Measurements from ENCODE around the gene TNFRSF6B. TPM values are rescaled to one million over a fixed set of nuclear protein-coding genes. Genes with fewer than 3 reads are reported as not detected.

The TNFRSF6B gene
- total and polyA plus RNA-seq, 2 donors (not counting 3 experiments of a cell fraction or from before 2014, with no cell fraction given), result 0.69 to 11.3 TPM

DNA sequence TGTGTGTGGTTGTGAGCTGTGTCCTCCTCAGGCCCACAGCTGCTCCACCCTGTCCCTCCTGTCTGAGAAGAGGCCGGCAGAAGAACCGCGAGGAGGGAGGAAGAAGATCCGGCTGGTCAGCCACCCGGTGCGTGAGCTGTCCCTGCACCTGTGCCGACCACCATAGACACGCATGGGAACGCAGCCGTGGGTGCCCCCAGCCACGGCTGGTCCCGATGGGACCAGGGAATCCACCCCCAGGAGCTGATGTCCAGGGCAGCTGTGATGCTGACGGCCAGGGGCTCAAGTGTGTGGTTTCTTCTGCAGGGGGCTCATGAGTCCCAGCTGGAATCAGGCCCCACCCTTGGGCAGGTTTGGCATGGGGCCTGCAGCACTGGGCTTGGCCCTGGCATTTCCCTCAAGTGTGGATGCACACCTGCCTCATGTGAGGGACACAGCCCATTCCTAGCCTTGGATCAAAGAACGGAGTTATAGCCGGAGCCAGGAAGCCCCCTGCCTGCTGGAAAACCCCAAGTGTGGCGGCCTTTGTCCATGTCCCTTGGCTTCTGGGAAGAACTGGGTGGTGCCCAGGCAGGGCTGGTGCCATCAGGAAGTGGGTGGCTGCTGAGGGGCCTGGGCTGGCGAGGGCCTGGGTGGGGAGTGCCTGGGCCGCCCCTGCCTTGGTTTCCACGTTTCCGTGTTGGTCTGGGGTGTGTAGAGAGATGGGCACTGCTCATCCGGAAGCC, 4.6 kb upstream of the TNFRSF6B start:
- no peak overlapping the region for H2AFZ ChIP-seq (ENCODE audit: low read depth, low read length)
- no peak overlapping the region for H3K27ac ChIP-seq (ENCODE audit: insufficient read depth, low read depth, low read length)
- H3K79me2 ChIP-seq (ENCODE audit: control insufficient read depth, insufficient read depth, low read length), result no peaks in the 10 kb centered on the region
- no peak for TF ChIP-seq FOS (IDR thresholded peaks at IDR 0.05; ENCODE audit: borderline replicate concordance, insufficient read depth, low read length)
- TF ChIP-seq POLR2AphosphoS5 (IDR thresholded peaks at IDR 0.05; ENCODE audit: insufficient read depth, low read depth, low read length), result no peak
- no peak for TF ChIP-seq GATA2 (IDR thresholded peaks at IDR 0.05; ENCODE audit: insufficient read depth, insufficient read length, low read depth, low read length)
- no peak for TF ChIP-seq MYC (IDR thresholded peaks at IDR 0.05; ENCODE audit: low read depth, low read length)
- no peak for TF ChIP-seq JUN (IDR thresholded peaks at IDR 0.05; ENCODE audit: borderline replicate concordance, insufficient read depth, insufficient read length, low read depth)
- no peaks in the 10 kb centered on the region for H3K36me3 ChIP-seq (ENCODE audit: control insufficient read depth in 2 of 2, extremely low read depth in 1 of 2, insufficient read depth in 2 of 2, low read length in 2 of 2)
- intact Hi-C loops (cut with micrococcal nuclease) (no loop called here), dilution Hi-C loops (cut with MboI; ENCODE audit: extremely low pct_ligation_motif_present, low sequenced_read_pairs) (no loop called here)
- no peak for FAIRE-seq
- H4K20me1 ChIP-seq (replicated peaks; ENCODE audit: control insufficient read depth, extremely low read depth, insufficient read depth, low read length), result no peaks in the 10 kb centered on the region
- no peaks in the 10 kb centered on the region for H3K27me3 ChIP-seq (ENCODE audit: control insufficient read depth in 2 of 2, insufficient read depth in 2 of 2, low read length in 2 of 2)
- DNase-seq (ENCODE audit: low read depth, low spot score), result no peak
- ChIA-PET CTCF (interaction anchor here (1.4 to 1.5 kb wide), 2 partner anchors 9 to 50 kb away, joined by 3 to 4 read pairs; no protein-coding TSS in a partner anchor), POLR2A (no interaction called here)
- no peaks in the 10 kb centered on the region for H3K9me3 ChIP-seq (replicated peaks; ENCODE audit: control insufficient read depth, insufficient read depth, low read length)
- no peak overlapping the region for H3K4me2 ChIP-seq (ENCODE audit: insufficient read depth, low read length)
- H3K4me3 ChIP-seq (replicated peaks in 1 of 3; ENCODE audit: insufficient read depth in 1 of 3, low read depth in 1 of 3, low read length in 3 of 3), result no peak overlapping the region
- peaks cover 27% of the 10 kb centered on the region for H3K4me1 ChIP-seq (ENCODE audit: control insufficient read depth, extremely low read depth, insufficient read depth, low read length)
- no TSS peak for BruUV-seq (replicated peaks)
- no peak overlapping the region for H3K9ac ChIP-seq (replicated peaks; ENCODE audit: extremely low read depth, insufficient read depth, low read length)
- H3K9me1 ChIP-seq (replicated peaks; ENCODE audit: control insufficient read depth, extremely low read depth, insufficient read depth, low read length), result no peaks in the 10 kb centered on the region

DNA sequence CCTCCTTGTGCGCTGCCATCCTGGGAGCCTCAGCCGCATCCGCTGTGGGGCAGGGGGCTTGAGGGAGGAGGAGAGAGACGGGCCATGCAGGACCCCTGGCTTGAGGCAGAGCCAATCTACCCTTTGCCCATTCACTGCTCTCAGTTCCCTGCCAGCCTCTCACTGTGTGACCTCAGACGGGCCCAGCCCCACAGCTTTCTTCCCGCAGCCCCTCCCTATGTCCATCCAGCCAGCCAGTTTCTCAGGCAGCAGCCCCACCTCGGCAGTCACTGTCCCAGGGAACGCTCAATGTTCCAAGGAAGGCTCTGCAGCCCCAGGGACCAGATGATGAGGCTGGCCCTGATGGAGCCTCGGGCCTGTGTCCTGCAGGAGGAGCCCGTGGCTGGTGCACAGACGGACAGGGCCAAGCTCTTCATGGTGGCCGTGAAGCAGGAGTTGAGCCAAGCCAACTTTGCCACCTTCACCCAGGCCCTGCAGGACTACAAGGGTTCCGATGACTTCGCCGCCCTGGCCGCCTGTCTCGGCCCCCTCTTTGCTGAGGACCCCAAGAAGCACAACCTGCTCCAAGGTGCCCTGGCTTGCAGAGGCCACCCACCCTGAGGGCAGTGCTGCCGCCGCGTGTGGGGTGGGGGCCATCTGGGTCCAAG, 3.9 kb upstream of the TNFRSF6B start:
- ChIA-PET POLR2A (no interaction called here), CTCF (interaction anchor here (1.4 to 1.5 kb wide), 2 partner anchors 10 to 51 kb away, joined by 3 to 4 read pairs; no protein-coding TSS in a partner anchor)
- no TSS peak for BruUV-seq (replicated peaks)
- H3K79me2 ChIP-seq (ENCODE audit: control insufficient read depth, insufficient read depth, low read length), result no peaks in the 10 kb centered on the region
- dilution Hi-C loops (cut with MboI; ENCODE audit: extremely low pct_ligation_motif_present, low sequenced_read_pairs), result no loop called here
- no peaks in the 10 kb centered on the region for H4K20me1 ChIP-seq (replicated peaks; ENCODE audit: control insufficient read depth, extremely low read depth, insufficient read depth, low read length)
- intact Hi-C loops (cut with micrococcal nuclease), result no loop called here
- H3K9me3 ChIP-seq (replicated peaks; ENCODE audit: control insufficient read depth, insufficient read depth, low read length), result no peaks in the 10 kb centered on the region
- no peaks in the 10 kb centered on the region for H3K27me3 ChIP-seq (ENCODE audit: control insufficient read depth in 2 of 2, insufficient read depth in 2 of 2, low read length in 2 of 2)
- H3K4me3 ChIP-seq (replicated peaks in 1 of 3; ENCODE audit: insufficient read depth in 1 of 3, low read depth in 1 of 3, low read length in 3 of 3), result no peak overlapping the region
- no peaks in the 10 kb centered on the region for H3K9me1 ChIP-seq (replicated peaks; ENCODE audit: control insufficient read depth, extremely low read depth, insufficient read depth, low read length)
- H3K4me1 ChIP-seq (ENCODE audit: control insufficient read depth, extremely low read depth, insufficient read depth, low read length), result peaks cover 25% of the 10 kb centered on the region
- no peak overlapping the region for H2AFZ ChIP-seq (ENCODE audit: low read depth, low read length)
- no peak for DNase-seq (ENCODE audit: low read depth, low spot score)
- no peak overlapping the region for H3K9ac ChIP-seq (replicated peaks; ENCODE audit: extremely low read depth, insufficient read depth, low read length)
- no peak for TF ChIP-seq MYC (IDR thresholded peaks at IDR 0.05; ENCODE audit: low read depth, low read length)
- TF ChIP-seq, protein P1, sequence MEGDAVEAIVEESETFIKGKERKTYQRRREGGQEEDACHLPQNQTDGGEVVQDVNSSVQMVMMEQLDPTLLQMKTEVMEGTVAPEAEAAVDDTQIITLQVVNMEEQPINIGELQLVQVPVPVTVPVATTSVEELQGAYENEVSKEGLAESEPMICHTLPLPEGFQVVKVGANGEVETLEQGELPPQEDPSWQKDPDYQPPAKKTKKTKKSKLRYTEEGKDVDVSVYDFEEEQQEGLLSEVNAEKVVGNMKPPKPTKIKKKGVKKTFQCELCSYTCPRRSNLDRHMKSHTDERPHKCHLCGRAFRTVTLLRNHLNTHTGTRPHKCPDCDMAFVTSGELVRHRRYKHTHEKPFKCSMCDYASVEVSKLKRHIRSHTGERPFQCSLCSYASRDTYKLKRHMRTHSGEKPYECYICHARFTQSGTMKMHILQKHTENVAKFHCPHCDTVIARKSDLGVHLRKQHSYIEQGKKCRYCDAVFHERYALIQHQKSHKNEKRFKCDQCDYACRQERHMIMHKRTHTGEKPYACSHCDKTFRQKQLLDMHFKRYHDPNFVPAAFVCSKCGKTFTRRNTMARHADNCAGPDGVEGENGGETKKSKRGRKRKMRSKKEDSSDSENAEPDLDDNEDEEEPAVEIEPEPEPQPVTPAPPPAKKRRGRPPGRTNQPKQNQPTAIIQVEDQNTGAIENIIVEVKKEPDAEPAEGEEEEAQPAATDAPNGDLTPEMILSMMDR (IDR thresholded peaks at IDR 0.05; ENCODE audit: extremely low read depth in 1 of 2, insufficient read depth in 1 of 2, low read depth in 1 of 2, low read length in 2 of 2), result no peak
- TF ChIP-seq POLR2AphosphoS5 (IDR thresholded peaks at IDR 0.05; ENCODE audit: insufficient read depth, low read depth, low read length), result no peak
- TF ChIP-seq, protein P2, sequence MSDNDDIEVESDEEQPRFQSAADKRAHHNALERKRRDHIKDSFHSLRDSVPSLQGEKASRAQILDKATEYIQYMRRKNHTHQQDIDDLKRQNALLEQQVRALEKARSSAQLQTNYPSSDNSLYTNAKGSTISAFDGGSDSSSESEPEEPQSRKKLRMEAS (IDR thresholded peaks at IDR 0.05; ENCODE audit: insufficient read depth, insufficient read length), result no peak
- TF ChIP-seq FOS (IDR thresholded peaks at IDR 0.05; ENCODE audit: borderline replicate concordance, insufficient read depth, low read length), result no peak
- TF ChIP-seq EZH2 (IDR thresholded peaks at IDR 0.05; ENCODE audit: borderline replicate concordance, low read depth, low read length, severe bottlenecking), result no peak
- no peak for TF ChIP-seq POLR2A (IDR thresholded peaks at IDR 0.05; ENCODE audit: low read depth, low read length)
- no peak for TF ChIP-seq GATA2 (IDR thresholded peaks at IDR 0.05; ENCODE audit: insufficient read depth, insufficient read length, low read depth, low read length)
- no peak for TF ChIP-seq JUN (IDR thresholded peaks at IDR 0.05; ENCODE audit: borderline replicate concordance, insufficient read depth, insufficient read length, low read depth)
- H3K4me2 ChIP-seq (ENCODE audit: insufficient read depth, low read length), result no peak overlapping the region
- H3K27ac ChIP-seq (ENCODE audit: insufficient read depth, low read depth, low read length), result no peak overlapping the region
- no peaks in the 10 kb centered on the region for H3K36me3 ChIP-seq (ENCODE audit: control insufficient read depth in 2 of 2, extremely low read depth in 1 of 2, insufficient read depth in 2 of 2, low read length in 2 of 2)
- no peak for FAIRE-seq
